CMK (cell line): Measurements from ENCODE around the gene BNC2.

Experiments
- DNase-seq: peaks from one replicate; pipeline ENCODE4 v3.0.0-alpha.2; 2010; ENCODE audit warnings: low read depth

Gene BNC2

DNA sequence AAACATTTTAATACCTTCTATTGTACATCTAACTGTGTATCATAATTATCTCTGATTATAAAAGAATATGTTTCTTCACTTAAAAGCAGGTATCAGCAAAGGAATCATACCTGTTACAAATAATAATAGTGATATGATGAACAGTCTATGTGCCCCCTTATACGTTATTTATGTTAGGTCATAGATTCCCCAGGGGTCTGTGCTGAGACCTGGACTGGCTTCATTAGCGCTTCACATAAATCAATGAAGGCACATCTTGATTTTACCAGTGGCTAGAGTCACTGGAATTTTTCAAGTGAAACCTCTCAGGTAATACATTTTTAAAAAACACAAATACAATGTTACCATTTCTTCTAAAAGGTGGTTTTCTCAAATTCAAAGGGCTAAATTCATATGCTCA, 275.2 kb downstream of the BNC2 start:
- no peak for DNase-seq

DNA sequence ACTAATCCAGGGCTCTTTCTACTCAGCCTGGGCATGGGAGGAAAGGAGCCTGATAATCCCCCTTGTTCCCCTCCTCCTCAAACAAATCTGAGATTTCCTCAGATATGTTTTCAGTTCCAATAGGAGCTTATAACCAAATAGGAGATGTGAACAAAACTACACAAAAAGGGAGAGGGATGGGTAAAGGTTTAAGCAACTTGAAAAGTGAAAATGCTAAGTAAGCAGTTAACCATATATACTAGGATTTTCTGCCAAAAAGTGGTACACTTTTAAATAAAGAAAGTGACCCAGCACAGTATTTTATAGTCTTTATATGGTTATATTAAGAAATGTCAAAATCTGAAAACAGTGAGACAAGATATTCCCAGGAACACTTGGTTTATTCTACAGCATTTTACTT, 275.7 kb downstream of the BNC2 start:
- DNase-seq, result no peak

DNA sequence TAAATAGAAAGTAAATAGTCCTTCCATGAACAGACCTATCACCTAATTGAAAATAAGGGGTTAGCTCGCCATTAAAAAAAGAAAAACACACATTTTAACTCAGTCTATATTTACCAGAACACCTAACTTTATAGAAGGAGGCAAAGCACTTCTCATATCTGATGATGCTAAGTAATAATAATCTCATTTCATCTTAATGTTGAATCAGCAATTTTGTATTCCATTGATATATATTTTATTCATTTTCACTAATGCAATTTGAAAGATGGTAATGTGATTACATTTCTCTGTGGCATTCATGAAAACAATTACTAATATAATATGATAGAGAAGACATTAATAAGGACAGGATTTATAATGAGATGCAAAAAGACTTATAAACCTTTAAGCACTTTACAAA, 276.7 kb downstream of the BNC2 start:
- no peak for DNase-seq

DNA sequence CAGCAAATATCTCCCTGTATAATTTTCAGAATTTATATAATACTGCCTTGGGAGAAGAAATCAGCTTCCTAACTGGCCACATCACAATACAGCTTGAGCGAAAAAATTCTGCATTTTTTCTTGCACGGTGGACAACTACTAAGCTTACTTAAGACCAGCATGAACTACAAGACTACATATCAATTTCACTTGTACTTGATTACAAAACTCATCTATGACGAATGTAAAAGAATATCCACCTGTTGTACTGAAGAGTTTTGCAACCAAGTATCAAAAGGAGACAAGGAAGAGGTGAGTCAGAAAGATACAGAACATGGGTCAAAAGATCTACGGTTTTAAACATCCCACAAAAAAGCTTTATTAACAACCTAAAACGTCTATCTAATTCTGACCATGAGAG, 279.4 kb downstream of the BNC2 start:
- no peak for DNase-seq

GRCh38 chr9:16585591-16585990, 284.9 kb downstream of the BNC2 start:
- DNase-seq, result no peak

DNA sequence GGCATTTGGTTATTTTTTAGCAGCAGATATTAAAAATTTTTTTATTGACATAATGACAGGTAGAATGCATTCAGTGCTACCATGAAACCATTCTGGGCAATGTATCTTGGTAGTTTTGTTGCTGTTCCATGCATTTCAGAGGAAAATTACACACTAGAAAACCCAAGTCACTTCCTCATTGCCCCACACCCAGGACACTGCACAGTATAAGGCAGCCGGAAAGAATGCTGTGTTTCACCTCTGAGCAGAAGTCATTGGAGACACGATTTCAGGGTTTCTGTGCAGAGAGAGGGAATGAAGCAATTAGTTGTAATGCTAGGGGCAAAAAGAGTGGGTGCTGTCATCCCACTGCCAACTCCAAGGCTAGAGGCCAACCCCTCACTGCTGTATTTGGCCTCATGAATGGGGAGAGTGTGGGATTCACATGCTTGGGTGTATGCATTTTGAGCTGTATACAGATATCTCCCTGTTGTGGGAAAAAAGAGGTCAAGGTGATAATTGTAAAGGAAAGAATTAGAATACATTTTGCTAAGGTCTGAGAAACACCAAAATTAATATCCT, 290.5 kb downstream of the BNC2 start:
- DNase-seq, result no peak

GRCh38 chr9:16575986-16576245, 294.6 kb downstream of the BNC2 start:
- no peak for DNase-seq

DNA sequence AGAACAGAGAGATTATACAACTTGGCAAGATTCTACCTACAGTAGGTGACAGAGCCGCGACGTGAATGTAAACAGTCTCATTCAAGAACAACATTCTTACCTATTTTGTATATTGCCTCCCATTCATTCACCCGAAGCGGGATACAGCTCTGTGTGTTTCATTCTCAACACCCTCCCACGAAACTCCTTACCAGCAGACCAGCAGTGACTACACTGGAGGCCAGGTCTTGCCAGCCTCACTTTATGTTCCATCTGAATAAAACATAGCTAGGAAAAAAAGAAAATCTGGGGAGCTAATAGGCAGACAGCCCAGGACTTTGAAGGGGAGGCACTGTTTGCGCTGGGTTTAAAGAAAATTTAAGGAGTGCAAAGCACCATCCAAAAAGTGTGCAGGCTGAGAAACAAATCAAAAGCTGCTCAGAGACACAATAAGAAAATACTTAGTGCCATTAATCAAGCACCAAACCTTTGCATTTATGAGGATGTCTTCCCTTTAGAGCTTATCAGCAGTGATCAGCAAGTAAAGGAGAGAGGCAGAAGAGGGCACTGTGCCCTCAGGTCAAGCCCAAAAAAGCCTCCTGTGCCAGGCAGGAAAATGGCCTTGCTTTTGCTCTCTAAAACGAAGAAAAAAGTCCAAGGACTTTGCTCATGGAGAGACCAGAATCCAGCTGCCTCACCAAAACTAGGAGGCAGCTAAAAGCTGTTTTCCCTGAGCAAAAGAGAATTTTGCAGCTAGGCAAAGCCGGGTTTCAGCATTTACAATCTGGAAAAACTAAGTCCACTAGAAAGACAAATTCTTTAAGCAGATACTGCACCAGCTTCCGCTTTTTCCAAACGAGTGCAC, 295.1 kb downstream of the BNC2 start:
- DNase-seq, result no peak

DNA sequence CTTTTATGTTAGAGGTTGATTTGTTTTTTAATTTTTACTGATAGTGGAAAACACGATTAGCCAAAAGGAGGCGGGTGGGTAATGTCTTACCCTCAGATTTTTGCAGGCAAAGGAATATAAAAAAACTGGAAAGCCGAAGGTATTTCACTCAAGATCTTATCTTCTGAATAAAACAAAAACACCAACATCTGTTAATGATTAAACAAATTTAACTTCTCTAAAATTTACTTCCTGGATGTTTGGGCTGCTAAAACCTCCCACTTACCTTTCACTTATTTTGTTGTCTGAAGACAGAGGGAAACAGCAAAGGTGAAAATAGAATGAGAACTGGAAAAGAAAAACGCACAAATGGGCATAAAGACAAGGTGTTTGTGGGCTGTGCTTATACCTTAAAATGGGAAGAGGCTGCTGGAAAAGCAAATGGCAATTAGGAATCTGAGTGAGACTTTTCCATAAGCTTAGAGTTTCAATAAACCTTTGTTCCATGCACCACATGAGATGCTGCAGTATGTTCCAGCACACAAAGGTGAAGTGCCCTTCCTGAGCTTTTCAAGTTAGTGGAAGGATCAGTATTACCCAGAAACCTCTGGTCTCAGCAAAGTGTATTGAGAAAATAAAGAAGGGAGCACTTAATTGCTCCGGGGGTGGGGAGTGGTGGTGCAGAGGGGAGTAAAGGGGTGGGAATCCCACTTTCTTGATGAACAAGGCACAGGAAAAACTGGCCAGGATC, 298.3 kb downstream of the BNC2 start:
- DNase-seq, result no peak

DNA sequence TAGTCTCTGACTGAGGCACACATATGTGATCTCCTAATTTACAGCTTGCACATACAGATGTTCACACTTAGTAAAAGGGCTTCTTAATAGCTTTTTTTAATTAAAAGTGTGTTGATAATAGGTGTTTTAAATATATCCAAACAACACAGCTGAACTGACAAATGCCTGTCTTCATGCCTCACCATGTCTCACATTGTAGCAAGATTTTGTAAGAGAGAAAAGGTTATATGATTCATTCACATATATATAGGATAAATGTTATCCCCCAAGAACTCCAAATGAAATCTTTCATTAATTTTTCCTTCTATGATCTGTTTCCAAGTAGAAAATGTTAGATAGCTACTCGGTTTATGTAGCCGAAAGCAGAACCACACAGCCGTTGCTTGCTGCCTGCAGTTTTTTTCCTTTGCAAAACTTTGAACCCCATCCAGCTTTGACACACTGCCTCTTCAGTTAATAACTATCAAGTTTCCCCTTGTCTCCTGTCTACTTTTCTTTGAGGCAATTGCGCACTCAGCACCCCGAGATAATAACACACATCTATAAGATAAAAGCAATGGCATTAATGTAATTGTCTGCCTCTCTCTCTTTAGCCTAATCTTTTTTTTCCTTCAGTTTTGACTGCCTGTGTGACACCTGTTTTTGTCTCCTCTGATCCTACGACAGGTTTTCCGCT, 299.2 kb downstream of the BNC2 start:
- no peak for DNase-seq

- no peak for DNase-seq
Measured at GRCh38 chr9:16563446-16563845, 307.0 kb downstream of the BNC2 start.

- DNase-seq, result no peak
Measured at GRCh38 chr9:16561121-16561520, 309.3 kb downstream of the BNC2 start.

DNA sequence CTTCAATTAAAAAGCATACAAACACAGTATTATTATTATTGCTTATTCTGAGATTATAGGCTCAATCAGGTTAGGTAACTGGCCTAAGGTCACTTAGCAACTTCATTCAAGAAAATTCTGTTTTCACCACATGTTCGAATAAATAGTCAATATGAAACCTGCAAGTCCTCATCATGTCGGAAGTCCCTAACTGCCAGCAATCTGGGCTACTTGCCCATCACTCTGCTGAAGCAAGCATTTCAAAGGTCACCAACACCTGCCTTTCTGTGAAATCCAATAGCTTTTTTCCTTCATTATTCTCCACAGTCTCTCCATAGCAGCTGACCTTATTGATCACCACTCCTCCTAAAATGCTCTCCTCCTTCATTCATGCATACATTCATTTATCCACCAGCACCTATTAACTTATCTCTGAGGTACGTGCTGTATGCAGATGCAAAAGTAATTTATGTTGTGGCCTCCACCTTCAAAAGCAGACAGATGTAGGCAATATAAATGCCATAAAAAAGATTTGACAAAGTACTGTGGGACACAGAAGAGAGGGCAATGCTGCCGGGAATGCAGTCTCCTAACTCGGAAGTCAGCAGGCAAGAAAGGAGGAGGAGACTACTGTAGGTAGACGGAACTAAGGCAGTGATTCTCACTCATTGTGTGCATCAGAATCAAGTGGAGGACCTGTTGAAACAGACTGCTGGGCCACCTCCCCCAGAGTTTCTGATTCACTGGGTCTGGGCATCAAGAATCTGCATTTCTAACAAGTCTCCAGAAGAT, 310.9 kb downstream of the BNC2 start:
- no peak for DNase-seq

DNA sequence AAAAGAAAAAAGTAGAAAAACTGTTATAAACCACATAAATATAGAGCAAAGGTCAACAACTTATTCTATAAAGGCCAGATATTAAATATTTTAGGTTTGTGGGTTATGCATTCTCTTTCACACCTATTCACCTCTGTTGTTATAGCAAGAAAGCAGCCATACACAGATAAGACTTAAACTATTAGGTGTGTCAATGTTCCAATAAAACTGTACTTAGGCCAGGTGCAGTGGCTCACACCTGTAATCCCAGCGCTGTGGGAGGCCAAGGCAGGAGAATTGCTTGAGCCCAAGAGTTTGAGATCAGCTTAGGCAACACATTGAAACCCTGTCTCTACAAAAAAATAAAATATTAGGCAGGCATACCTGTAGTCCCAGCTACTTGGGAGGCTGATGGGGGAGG, 314.7 kb downstream of the BNC2 start:
- DNase-seq, result no peak

DNA sequence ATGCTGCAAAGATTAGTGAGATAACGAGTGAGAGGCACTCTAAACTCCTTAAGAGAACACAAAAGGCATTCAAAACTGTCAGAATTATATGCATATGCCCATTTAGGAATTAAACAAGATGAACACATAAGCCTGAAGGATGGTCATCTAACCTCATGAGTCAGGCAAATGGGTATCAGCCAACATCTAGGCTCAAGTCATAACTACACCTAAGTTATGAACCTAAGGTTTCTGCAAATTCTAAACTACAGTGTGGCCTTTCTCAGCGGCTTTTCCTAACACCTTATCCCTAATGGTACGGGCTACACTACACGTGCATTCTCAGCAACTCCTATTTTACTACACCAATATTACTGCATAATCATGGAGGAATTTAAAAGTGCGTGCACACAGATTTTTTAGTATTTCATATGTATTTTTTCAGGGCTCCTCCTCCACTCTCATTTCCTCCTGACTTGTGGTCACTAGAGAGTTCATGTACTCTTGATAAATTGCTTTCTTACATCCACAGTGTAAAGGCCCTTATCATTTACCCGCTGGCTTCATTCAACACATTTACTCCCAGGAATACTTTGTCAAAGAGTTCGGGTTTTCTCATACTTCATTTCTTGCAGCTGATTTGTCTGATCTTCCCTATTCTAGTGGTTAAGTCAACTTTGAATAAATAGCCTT, 316.5 kb downstream of the BNC2 start:
- DNase-seq, result no peak

DNA sequence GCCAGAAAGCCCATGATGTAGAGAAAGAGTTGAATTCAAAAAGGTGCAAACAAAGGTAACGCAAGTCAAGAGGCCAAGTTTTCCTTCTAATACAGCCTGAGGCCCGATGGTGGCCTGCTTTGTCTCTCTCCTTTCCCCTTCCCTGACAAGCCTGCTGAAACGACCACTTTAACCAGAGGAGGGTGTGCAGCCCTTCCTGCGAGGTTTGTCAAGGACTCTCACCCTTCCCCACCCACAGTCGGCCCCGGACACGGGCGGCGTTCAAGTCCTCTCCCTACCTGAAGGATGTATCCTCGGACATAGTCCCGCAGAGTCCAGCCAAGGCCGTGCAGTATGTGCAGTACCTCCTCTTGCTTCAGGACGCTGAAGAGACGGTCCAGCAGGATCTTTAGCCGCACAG, 318.2 kb downstream of the BNC2 start:
- DNase-seq, result no peak

- no peak for DNase-seq
Measured at GRCh38 chr9:16551692-16552091, 318.8 kb downstream of the BNC2 start.

DNA sequence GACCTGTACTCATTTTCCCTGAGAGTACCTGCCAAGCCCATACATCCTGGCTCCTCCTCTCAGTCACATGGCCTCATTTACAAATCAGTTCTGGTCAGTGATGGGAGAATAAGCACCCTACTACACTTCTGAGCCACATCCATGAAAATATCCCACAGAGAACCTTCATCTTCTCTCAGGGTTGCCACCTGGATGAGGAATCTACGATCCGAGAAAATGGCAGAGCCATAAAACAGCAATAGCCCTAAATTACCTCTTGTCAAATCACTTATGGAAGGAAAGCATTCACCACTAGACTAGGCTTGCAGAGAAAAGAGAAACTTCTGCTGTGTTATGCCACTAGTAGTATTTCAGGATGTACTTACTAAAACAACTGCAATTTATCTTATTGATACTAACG, 324.8 kb downstream of the BNC2 start:
- DNase-seq, result no peak

- no peak for DNase-seq
Measured at GRCh38 chr9:16544842-16545241, 325.6 kb downstream of the BNC2 start.

- DNase-seq, result no peak
Measured at GRCh38 chr9:16543686-16544085, 326.8 kb downstream of the BNC2 start.

DNA sequence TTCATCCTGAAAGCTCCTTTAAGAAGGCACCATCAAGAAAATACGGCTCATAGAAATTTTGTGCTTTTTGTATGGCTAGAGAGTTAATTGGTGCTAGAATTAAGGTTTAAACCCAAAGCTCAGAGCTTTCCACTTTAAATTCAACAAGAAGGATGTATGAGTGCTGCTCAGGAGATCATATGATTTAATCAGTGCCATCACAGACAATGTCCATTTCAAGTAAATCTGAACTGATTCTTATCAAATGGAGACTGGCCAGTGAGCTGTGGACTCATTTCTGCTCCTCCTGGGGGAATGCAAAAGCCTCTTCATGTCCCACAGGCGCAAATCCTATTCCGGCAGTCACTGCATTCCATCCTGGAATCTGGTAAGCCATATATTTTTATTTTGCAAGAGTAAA, 327.2 kb downstream of the BNC2 start:
- no peak for DNase-seq

DNA sequence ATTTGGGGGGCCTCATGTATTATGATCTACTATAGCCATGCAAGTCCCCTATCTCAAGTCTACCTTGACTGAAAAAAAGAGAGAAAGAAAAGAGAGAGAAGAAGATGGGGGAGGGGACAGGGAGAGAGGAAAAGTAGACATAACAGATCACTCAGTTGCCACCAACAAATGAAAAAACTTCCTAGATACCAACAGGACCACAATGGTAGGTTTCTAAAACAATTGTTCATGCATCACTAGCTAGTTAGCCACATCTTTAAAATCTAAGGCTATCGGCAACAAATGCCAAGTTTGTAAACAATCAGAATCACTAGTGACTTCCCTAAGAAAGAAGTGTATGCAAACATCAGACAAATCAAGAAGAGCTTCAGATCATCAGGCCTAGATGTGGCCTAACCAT, 328.2 kb downstream of the BNC2 start:
- no peak for DNase-seq
